BE2C (cell line): ENCODE data around the gene STAC2.
A peak's percentile ranks its signal among the peaks of the same experiment; 100 is the strongest.

Source experiments
- DNase-seq: peaks from one replicate; pipeline ENCODE4 v3.0.0-alpha.2; 2020
- H3K27me3 ChIP-seq: fragments of 250-450 bp; sonication (Bioruptor Pico); 2 replicates; pipeline ENCODE4 v1.5.1; 2020; ENCODE audit warnings: mild to moderate bottlenecking
- H3K36me3 ChIP-seq: fragments of 250-450 bp; sonication (Bioruptor Pico); 2 replicates; pipeline ENCODE4 v1.5.1; 2020; ENCODE audit warnings: mild to moderate bottlenecking
- H3K4me1 ChIP-seq: fragments of 250-450 bp; sonication (Bioruptor Pico); 2 replicates; pipeline ENCODE4 v1.5.1; 2020
- H3K4me3 ChIP-seq: 2 replicates; pipeline ENCODE4 v1.5.1; 2011; ENCODE audit warnings: low read depth, low read length
- H3K9me3 ChIP-seq: fragments of 250-450 bp; sonication (Bioruptor Pico); 2 replicates; pipeline ENCODE4 v1.5.1; 2020
- CTCF ChIP-seq: IDR thresholded peaks from 2 replicates; pipeline ENCODE4 v1.5.1; 2012; ENCODE audit warnings: mild to moderate bottlenecking, low read depth, low read length

Gene STAC2

GRCh38 chr17:39187152-39187830, 38.5 kb downstream of the STAC2 start:
- no peaks in the 10 kb centered on the region for H3K27me3 ChIP-seq
- H3K4me3 ChIP-seq, result no peak overlapping the region
- no peak for DNase-seq
- no peaks in the 10 kb centered on the region for H3K4me1 ChIP-seq
- H3K9me3 ChIP-seq, result no peaks in the 10 kb centered on the region
- no peak for TF ChIP-seq CTCF
- H3K36me3 ChIP-seq, result peaks cover 33% of the 10 kb centered on the region

- DNase-seq, result peak; percentile 47
- Histone ChIP-seq H3K4me3 (no peak overlapping the region), H3K4me1 (no peaks in the 10 kb centered on the region), H3K27me3 (no peaks in the 10 kb centered on the region), H3K9me3 (no peaks in the 10 kb centered on the region), H3K36me3 (peaks cover 30% of the 10 kb centered on the region)
- no peak for TF ChIP-seq CTCF
These were observed 39.2 kb downstream of the STAC2 start for GRCh38 chr17:39186481-39187002.

- Histone ChIP-seq H3K4me3 (no peak overlapping the region), H3K36me3 (peaks cover 23% of the 10 kb centered on the region), H3K4me1 (no peaks in the 10 kb centered on the region), H3K9me3 (no peaks in the 10 kb centered on the region), H3K27me3 (no peaks in the 10 kb centered on the region)
- DNase-seq, result no peak
- TF ChIP-seq CTCF, result no peak
These were observed 42.0 kb downstream of the STAC2 start for GRCh38 chr17:39183720-39184119.

- peaks cover 18% of the 10 kb centered on the region for H3K36me3 ChIP-seq
- DNase-seq, result no peak
- no peaks in the 10 kb centered on the region for H3K9me3 ChIP-seq
- H3K4me3 ChIP-seq, result no peak overlapping the region
- H3K4me1 ChIP-seq, result no peaks in the 10 kb centered on the region
- H3K27me3 ChIP-seq, result no peaks in the 10 kb centered on the region
- TF ChIP-seq CTCF, result no peak
These were observed 42.7 kb downstream of the STAC2 start for GRCh38 chr17:39183045-39183444.

- Histone ChIP-seq H3K4me1 (no peaks in the 10 kb centered on the region), H3K27me3 (no peaks in the 10 kb centered on the region), H3K36me3 (peaks cover 10% of the 10 kb centered on the region), H3K4me3 (no peak overlapping the region), H3K9me3 (no peaks in the 10 kb centered on the region)
- TF ChIP-seq CTCF, result no peak
- no peak for DNase-seq
These were observed 44.4 kb downstream of the STAC2 start for GRCh38 chr17:39181303-39181702.

GRCh38 chr17:39178536-39178935, 47.2 kb downstream of the STAC2 start:
- Histone ChIP-seq H3K4me3 (no peak overlapping the region), H3K36me3 (peaks cover 3% of the 10 kb centered on the region), H3K9me3 (no peaks in the 10 kb centered on the region), H3K27me3 (no peaks in the 10 kb centered on the region), H3K4me1 (no peaks in the 10 kb centered on the region)
- no peak for DNase-seq
- TF ChIP-seq CTCF, result no peak
